Thyroid gland (tissue), 4 donors: ENCODE data around the gene SEMA5B. TPM values are rescaled to one million over a fixed set of nuclear protein-coding genes. Genes with fewer than 3 reads are reported as not detected.

Source experiments
- DNase-seq, 2 donors: peaks; one replicate each; pipeline ENCODE4 v3.0.0-alpha.2; 2019
- H3K27ac ChIP-seq, 3 donors: fragments of 200-600 bp; sonication (generic); 1 replicate in 2 of 3; 2 replicates in 1 of 3; pipeline ENCODE4 v1.5.1; 2016 to 2019; ENCODE audit warnings: mild to moderate bottlenecking in 1 of 3, moderate library complexity in 1 of 3
- H3K27me3 ChIP-seq: fragments of 200-600 bp; sonication (generic); one replicate; pipeline ENCODE4 v1.5.1; 2019
- H3K36me3 ChIP-seq, 2 donors: fragments of 200-600 bp; sonication (generic); one replicate each; pipeline ENCODE4 v1.5.1; 2016 to 2019
- H3K4me1 ChIP-seq, 2 donors: fragments of 200-600 bp; sonication (generic); one replicate each; pipeline ENCODE4 v1.5.1; 2017 to 2019
- H3K4me3 ChIP-seq, 3 donors: fragments of 200-600 bp; sonication (generic); replicated peaks in 1 of 3; 1 replicate in 2 of 3; 2 replicates in 1 of 3; pipeline ENCODE4 v1.5.1; 2016; ENCODE audit warnings: mild to moderate bottlenecking in 1 of 3
- H3K9me3 ChIP-seq: fragments of 200-600 bp; sonication (generic); one replicate; pipeline ENCODE4 v1.5.1; 2017
- POLR2A ChIP-seq, 2 donors: fragments of 450-650 bp; IDR thresholded peaks; one replicate each; pipeline ENCODE4 v1.6.1; 2017; ENCODE audit warnings: antibody characterized with exemption in 2 of 2, mild to moderate bottlenecking in 2 of 2, moderate library complexity in 1 of 2
- WGBS, 2 donors: methylation state at CpG; one replicate each; pipeline ENCODE4 v1.1.5; 2017; 5-methylcytosine and 5-hydroxymethylcytosine counted together
- intact Hi-C: fragments of 100-400 bp; cut with DNase I; formaldehyde crosslinking; loops from one replicate; pipeline ENCODE4 v1.15.1; 2023
- total RNA-seq, 4 donors: library from RNA; depleted of rRNA; stranded (reverse); fragments of >200 nt; gene quantifications; one replicate each; pipeline ENCODE4 v1.2.3, GENCODE V29; 2016
- TF ChIP-seq, protein P1 (sequence below), 6 experiments: fragments of 200-600 bp in 3 of 6; fragments of 450-650 bp in 3 of 6; sonication (generic) in 3 of 6; IDR thresholded peaks; one replicate each; pipeline ENCODE4 v1.5.1; 2016 to 2019; ENCODE audit warnings: antibody characterized with exemption in 6 of 6, mild to moderate bottlenecking in 2 of 6, inconsistent platforms in 1 of 6, moderate library complexity in 1 of 6

SEMA5B gene
- total RNA-seq, 4 donors from 2014 or later: 0.56 to 5.3 (median 0.63) TPM

DNA sequence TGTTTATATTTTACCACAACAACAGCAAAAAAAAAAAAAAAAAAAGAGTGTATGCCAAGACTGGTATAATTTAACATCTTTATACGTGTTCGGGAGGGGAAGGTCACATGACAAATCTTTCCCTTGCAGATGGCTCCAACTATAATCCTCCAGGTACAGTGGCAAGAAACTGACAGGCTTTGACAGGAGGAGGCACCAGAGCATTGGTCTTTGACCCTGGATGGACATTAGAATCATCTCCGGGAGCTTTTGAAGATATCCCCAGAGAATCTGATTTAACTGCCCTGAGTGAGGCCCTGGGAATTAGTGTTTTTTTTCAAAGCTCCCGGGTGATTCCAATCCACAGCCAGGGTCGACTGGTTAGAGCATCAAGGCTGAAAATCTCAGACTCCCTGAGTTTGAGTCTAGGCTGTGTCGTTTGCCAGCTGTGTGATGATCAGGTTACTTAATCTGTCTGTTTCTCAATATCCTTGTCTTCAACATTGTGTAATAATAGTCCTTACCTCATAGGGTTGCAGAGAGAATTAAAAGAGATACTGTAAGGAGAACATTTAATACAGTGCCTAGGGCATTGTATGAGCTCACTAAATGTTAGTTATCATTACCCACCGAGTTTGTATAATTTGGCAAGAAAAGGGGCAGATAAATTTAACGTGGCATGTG, 8.9 kb upstream of the SEMA5B start:
- Histone ChIP-seq H3K9me3 (no peaks in the 10 kb centered on the region), H3K4me1 (peaks cover 11 to 14% of the 10 kb centered on the region in 2 donors), H3K36me3 (no peaks in the 10 kb centered on the region), H3K27me3 (no peaks in the 10 kb centered on the region), H3K4me3 (no peak overlapping the region), H3K27ac (no peak overlapping the region)
- intact Hi-C loops: no loop called here
- WGBS, 2 donors: 76 to 82% methylated on average over 8 of the region's 8 CpGs
- DNase-seq: no peak
- no peak for TF ChIP-seq POLR2A (IDR thresholded peaks at IDR 0.05)
- TF ChIP-seq, protein P1, sequence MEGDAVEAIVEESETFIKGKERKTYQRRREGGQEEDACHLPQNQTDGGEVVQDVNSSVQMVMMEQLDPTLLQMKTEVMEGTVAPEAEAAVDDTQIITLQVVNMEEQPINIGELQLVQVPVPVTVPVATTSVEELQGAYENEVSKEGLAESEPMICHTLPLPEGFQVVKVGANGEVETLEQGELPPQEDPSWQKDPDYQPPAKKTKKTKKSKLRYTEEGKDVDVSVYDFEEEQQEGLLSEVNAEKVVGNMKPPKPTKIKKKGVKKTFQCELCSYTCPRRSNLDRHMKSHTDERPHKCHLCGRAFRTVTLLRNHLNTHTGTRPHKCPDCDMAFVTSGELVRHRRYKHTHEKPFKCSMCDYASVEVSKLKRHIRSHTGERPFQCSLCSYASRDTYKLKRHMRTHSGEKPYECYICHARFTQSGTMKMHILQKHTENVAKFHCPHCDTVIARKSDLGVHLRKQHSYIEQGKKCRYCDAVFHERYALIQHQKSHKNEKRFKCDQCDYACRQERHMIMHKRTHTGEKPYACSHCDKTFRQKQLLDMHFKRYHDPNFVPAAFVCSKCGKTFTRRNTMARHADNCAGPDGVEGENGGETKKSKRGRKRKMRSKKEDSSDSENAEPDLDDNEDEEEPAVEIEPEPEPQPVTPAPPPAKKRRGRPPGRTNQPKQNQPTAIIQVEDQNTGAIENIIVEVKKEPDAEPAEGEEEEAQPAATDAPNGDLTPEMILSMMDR (IDR thresholded peaks at IDR 0.05): no peak

DNA sequence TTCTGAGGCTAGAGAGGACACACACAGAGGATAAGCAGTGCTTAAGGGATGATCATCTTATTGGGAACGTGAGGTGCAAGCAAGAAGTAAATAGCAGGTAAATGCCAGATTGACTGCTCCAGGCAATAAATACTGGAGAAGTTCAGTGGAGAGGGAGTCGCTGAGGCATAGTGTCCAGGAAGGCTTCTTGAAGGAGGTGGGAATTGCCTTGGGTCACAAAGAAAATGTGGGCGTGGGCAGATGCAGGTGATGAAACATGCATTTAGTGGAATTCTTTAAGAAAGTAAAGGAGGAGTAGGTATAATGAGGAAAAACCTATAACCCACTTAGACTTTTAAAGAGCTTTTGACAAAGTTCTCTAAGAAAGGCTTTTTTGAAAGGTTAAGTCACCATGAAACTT, 7.4 kb upstream of the SEMA5B start:
- no peaks in the 10 kb centered on the region for H3K36me3 ChIP-seq
- DNase-seq: no peak
- intact Hi-C loops: no loop called here
- no peaks in the 10 kb centered on the region for H3K9me3 ChIP-seq
- WGBS, 2 donors: 90 to 91% methylated on average over 3 of the region's 3 CpGs
- no peak overlapping the region for H3K27ac ChIP-seq
- no peak for TF ChIP-seq POLR2A (IDR thresholded peaks at IDR 0.05)
- TF ChIP-seq, protein P1 (IDR thresholded peaks at IDR 0.05): no peak
- H3K27me3 ChIP-seq: no peaks in the 10 kb centered on the region
- H3K4me1 ChIP-seq: peaks cover 11 to 14% of the 10 kb centered on the region in 2 donors
- H3K4me3 ChIP-seq: no peak overlapping the region

DNA sequence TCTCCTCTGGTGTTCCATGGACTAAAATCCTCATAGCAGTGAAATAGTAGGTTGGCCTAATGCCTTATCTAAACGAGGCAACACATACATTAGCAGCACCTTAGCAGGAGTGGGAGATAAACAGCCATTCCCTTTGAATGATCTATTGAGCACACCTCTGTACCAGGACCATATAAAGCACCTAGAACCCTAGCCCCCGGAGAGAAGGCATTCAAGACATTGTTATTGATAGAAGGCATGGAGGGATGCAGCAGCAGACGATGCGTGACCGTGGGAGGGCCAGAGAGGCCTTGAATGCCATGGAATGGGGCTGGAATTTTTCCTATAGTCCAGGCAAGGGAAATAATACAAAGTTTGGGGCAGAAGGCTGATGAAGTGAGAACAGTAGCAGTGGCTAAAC, 6.6 kb upstream of the SEMA5B start:
- Histone ChIP-seq H3K27me3 (no peaks in the 10 kb centered on the region), H3K36me3 (no peaks in the 10 kb centered on the region), H3K9me3 (no peaks in the 10 kb centered on the region), H3K4me3 (no peak overlapping the region), H3K27ac (no peak overlapping the region), H3K4me1 (peaks cover 7% of the 10 kb centered on the region in 2 donors)
- 87 to 90% methylated on average over 5 of the region's 5 CpGs for WGBS, 2 donors
- TF ChIP-seq, protein P1 (IDR thresholded peaks at IDR 0.05): no peak
- TF ChIP-seq POLR2A (IDR thresholded peaks at IDR 0.05): no peak
- intact Hi-C loops: no loop called here
- no peak for DNase-seq

DNA sequence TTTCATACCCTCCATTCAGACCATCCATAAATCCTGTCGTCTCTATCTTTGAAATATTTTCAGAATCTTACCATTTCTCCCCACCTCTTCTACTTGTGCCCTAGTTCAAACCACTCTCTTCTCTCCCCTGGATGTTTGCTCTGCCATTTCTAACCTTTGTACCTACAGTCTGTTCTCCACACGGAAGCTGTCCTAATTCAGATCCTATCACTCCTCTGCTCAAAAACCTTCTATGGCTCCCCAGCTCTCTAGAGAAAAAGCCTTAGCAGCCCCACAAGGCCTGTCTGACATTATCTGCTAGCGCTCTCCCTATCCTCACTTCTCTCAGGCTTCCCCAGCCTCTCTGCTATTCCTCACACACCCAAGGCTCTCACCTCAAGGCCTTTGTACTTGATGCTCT, 4.5 kb upstream of the SEMA5B start:
- WGBS, 2 donors: 94 to 95% methylated on average over 3 of the region's 3 CpGs
- DNase-seq: no peak
- Histone ChIP-seq H3K36me3 (no peaks in the 10 kb centered on the region), H3K27ac (no peak overlapping the region), H3K27me3 (peaks cover 2% of the 10 kb centered on the region), H3K9me3 (no peaks in the 10 kb centered on the region), H3K4me3 (no peak overlapping the region), H3K4me1 (peaks cover 12 to 18% of the 10 kb centered on the region in 2 donors)
- no peak for TF ChIP-seq POLR2A (IDR thresholded peaks at IDR 0.05)
- intact Hi-C loops: no loop called here

DNA sequence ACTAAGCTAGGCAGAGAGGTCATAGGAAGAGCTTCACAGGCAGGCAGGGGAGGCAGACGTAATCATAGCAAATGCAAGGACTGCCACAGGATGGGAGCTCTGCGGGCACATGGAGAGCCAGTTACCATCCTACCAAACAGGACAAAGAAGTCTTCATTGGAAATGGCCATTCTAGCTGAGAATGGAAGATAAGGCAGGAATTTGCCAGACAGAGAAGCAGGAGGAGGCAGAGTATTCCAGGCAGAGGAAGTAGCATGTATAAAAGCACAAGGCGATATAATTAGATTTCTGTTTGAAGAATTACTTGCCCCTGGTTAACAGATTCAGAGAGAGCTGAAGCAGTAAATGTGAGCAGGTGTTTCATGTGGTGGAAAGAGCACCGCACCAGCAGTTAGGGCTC, 3.5 kb upstream of the SEMA5B start:
- no peak overlapping the region for H3K27ac ChIP-seq
- TF ChIP-seq, protein P1 (IDR thresholded peaks at IDR 0.05): no peak
- TF ChIP-seq POLR2A (IDR thresholded peaks at IDR 0.05): no peak
- DNase-seq: no peak
- no peaks in the 10 kb centered on the region for H3K36me3 ChIP-seq
- H3K4me1 ChIP-seq: peaks cover 20 to 28% of the 10 kb centered on the region in 2 donors
- WGBS, 2 donors: 82 to 86% methylated on average over 4 of the region's 4 CpGs
- H3K27me3 ChIP-seq: peaks cover 4% of the 10 kb centered on the region
- no peak overlapping the region for H3K4me3 ChIP-seq
- intact Hi-C loops: no loop called here
- H3K9me3 ChIP-seq: no peaks in the 10 kb centered on the region
